ENCODE measurements around the gene IFT27. TPM values are rescaled to one million over a fixed set of nuclear protein-coding genes. Genes with fewer than 3 reads are reported as not detected.
A peak's percentile ranks its signal among the peaks of the same experiment; 100 is the strongest.

Gene IFT27
- total RNA-seq, 1 experiment from 2014 or later = 8.3 TPM

DNA sequence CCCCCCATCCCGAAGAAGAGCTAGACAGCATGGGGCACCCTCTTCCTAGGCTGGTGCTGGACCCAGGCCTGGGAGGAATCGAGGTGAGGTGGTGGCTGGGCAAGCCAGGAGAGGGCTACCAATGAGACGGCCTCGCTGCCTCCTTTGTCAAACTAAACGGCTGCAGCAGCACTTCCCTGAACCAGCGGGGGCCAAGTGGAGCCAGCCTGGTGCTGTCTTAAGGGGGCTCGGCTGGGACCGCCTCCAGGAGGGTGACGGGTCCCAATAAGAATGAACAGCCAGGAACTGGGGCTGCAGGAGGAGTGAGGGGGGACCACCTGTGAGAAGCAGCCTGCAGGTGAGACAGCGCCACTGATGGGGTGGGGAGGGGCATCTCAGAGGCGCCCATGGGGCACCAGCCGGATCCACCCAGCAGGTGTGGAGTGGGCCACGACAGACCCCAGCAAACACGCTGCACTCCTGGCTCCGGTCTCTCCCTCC lies 17.1 kb downstream of the IFT27 start:
- no peaks in the 10 kb centered on the region for H3K36me3 ChIP-seq (ENCODE audit: control insufficient read depth, insufficient read depth, low read length)
- BruUV-seq (replicated peaks) = no TSS peak
- Mint-ChIP-seq H3K9me3 (ENCODE audit: unreplicated experiment) (no peaks in the 10 kb centered on the region), H3K27ac (ENCODE audit: unreplicated experiment) (no peak overlapping the region), H3K4me1 (ENCODE audit: low read depth, unreplicated experiment) (no peaks in the 10 kb centered on the region), H3K4me3 (ENCODE audit: unreplicated experiment) (no peak overlapping the region), H3K36me3 (ENCODE audit: insufficient read depth, unreplicated experiment) (no peaks in the 10 kb centered on the region), H3K27me3 (ENCODE audit: insufficient read depth, unreplicated experiment) (peaks cover 17% of the 10 kb centered on the region)
- no peak for DNase-seq
- H3K4me3 ChIP-seq (ENCODE audit: low read depth, low read length) = no peak overlapping the region
- ChIA-PET CTCF (interaction anchor here (2.7 kb wide), 1 partner anchor 17 kb away, joined by 9 read pairs; the partner anchor contains the start of gene IFT27), POLR2A (no interaction called here)
- no peak for TF ChIP-seq CTCF (IDR thresholded peaks at IDR 0.05; ENCODE audit: insufficient read depth in 1 of 2, low read depth in 1 of 2, low read length in 1 of 2, severe bottlenecking in 1 of 2, unreplicated experiment in 1 of 2)
- H3K9me3 ChIP-seq = no peaks in the 10 kb centered on the region
- H3K27me3 ChIP-seq (replicated peaks; ENCODE audit: control insufficient read depth, insufficient read depth, low read length) = no peaks in the 10 kb centered on the region; the same call in 1 of the 2 replicates
- no peaks in the 10 kb centered on the region for H3K4me1 ChIP-seq
- intact Hi-C loops (cut with micrococcal nuclease; ENCODE audit: unreplicated experiment) = no loop called here

DNA sequence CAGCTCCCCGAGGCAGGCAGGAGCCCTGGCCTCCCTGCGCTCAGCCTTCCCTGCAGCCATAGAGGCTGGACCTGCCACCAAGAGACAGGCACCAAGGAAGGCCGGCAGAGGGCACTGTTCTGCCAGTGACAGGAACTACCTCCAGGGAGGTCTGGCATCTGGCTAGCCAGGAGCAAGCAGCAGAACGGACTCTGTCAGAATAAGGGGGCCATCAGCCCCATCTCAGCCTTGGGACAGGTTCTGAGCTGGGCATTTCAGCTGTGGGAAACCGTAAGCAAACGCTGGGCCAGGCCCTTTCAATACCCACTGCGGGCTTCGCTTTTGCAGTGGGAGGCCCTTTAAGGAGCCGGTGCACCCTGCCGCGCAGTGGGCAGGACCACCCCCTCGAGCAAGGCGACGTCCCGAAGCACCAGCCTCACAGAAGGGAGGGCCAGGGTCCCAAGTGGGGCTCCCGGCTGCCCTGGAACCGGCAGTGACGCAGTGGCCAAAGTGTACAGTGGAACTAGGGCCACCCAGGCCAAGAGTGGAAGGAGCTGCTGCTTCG lies 18.2 kb downstream of the IFT27 start:
- Mint-ChIP-seq H3K27ac (ENCODE audit: unreplicated experiment) (no peak overlapping the region), H3K4me1 (ENCODE audit: low read depth, unreplicated experiment) (peaks cover 6% of the 10 kb centered on the region), H3K36me3 (ENCODE audit: insufficient read depth, unreplicated experiment) (no peaks in the 10 kb centered on the region), H3K4me3 (ENCODE audit: unreplicated experiment) (no peak overlapping the region), H3K27me3 (ENCODE audit: insufficient read depth, unreplicated experiment) (peaks cover 23% of the 10 kb centered on the region), H3K9me3 (ENCODE audit: unreplicated experiment) (no peaks in the 10 kb centered on the region)
- intact Hi-C loops (cut with micrococcal nuclease; ENCODE audit: unreplicated experiment) = no loop called here
- peak; percentile 74 to 85 for TF ChIP-seq CTCF (IDR thresholded peaks at IDR 0.05; ENCODE audit: insufficient read depth in 1 of 2, low read depth in 1 of 2, low read length in 1 of 2, severe bottlenecking in 1 of 2, unreplicated experiment in 1 of 2)
- H3K4me1 ChIP-seq = no peaks in the 10 kb centered on the region
- POLR2A ChIA-PET = no interaction called here
- no TSS peak for BruUV-seq (replicated peaks)
- no peak overlapping the region for H3K4me3 ChIP-seq (ENCODE audit: low read depth, low read length)
- no peaks in the 10 kb centered on the region for H3K9me3 ChIP-seq
- no peaks in the 10 kb centered on the region for H3K36me3 ChIP-seq (ENCODE audit: control insufficient read depth, insufficient read depth, low read length)
- CTCF ChIA-PET = interaction anchor here (2.7 kb wide), 1 partner anchor 18 kb away, joined by 9 read pairs; the partner anchor contains the start of gene IFT27
- H3K27me3 ChIP-seq (replicated peaks; ENCODE audit: control insufficient read depth, insufficient read depth, low read length) = no peaks in the 10 kb centered on the region; the same call in 1 of the 2 replicates
- DNase-seq = peak; percentile 78

DNA sequence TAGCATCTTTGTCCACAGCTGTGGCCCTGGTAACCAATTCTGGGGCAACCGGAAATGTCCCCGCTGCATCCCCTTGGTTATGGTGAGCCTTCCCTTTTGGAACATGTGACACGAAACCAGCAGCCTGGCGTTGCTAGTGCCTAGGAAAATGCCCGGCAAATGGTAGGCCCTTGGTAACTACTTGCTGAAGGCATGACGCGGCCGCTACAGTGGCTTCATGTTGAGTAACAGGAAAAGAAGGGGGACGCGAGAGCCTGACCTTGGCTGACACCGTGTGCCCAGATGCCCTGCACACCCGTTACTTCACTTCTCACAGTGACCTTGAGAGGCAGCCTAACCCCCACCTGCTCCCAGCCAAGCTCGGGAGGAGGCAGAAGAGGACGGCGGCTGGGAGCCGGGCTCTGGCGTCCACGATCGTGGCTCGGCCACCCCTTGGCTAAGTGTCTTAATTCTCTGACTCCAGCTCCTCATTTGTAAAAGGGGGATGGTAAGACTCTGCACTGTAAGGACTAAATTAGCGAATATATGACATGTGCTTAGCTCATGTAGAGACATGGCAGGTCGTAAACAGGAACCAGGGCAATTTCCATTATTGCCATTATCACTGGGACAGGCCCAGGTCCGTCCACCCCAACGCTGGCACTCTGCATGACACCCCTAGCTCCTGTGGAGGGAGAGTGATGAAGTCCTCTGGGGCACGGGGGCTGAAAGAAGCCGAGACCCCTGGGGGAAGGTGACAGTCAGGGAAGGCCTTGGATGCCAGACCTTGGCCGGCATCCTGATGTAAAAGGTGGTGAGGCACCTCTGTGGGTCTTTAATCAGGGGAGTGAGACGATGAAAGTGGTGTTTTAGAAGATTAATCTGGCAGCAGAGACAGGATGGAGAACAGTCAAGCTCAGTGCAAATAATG lies 18.9 kb downstream of the IFT27 start:
- TF ChIP-seq CTCF (IDR thresholded peaks at IDR 0.05; ENCODE audit: insufficient read depth in 1 of 2, low read depth in 1 of 2, low read length in 1 of 2, severe bottlenecking in 1 of 2, unreplicated experiment in 1 of 2) = no peak
- Mint-ChIP-seq H3K27me3 (ENCODE audit: insufficient read depth, unreplicated experiment) (peaks cover 26% of the 10 kb centered on the region), H3K36me3 (ENCODE audit: insufficient read depth, unreplicated experiment) (no peaks in the 10 kb centered on the region), H3K4me1 (ENCODE audit: low read depth, unreplicated experiment) (peaks cover 6% of the 10 kb centered on the region), H3K4me3 (ENCODE audit: unreplicated experiment) (no peak overlapping the region), H3K27ac (ENCODE audit: unreplicated experiment) (no peak overlapping the region), H3K9me3 (ENCODE audit: unreplicated experiment) (no peaks in the 10 kb centered on the region)
- no peak for DNase-seq
- no peaks in the 10 kb centered on the region for H3K4me1 ChIP-seq
- H3K27me3 ChIP-seq (replicated peaks; ENCODE audit: control insufficient read depth, insufficient read depth, low read length) = no peaks in the 10 kb centered on the region; the same call in 1 of the 2 replicates
- no peaks in the 10 kb centered on the region for H3K36me3 ChIP-seq (ENCODE audit: control insufficient read depth, insufficient read depth, low read length)
- intact Hi-C loops (cut with micrococcal nuclease; ENCODE audit: unreplicated experiment) = no loop called here
- no TSS peak for BruUV-seq (replicated peaks)
- POLR2A ChIA-PET = no interaction called here
- no peak overlapping the region for H3K4me3 ChIP-seq (ENCODE audit: low read depth, low read length)
- no peaks in the 10 kb centered on the region for H3K9me3 ChIP-seq
- CTCF ChIA-PET = interaction anchor here (0.6 to 1.0 kb wide), 2 partner anchors 19 to 86 kb away, joined by 3 read pairs; partner anchors contain the start of gene IFT27

All from Caco-2 (cell line).